OCI-LY7 (cell line): ENCODE results near the gene PLPPR2. TPM values are rescaled to one million over a fixed set of nuclear protein-coding genes. Genes with fewer than 3 reads are reported as not detected.
"Not testable (repeated sequence)": the region's sequence is repeated elsewhere in the genome, so short reads cannot be mapped to it uniquely, and the experiment has no call there.

ENCODE experiments used
- BruUV-seq: library from RNA; stranded (reverse); fragments of 400-500 nt; replicated peaks from 2 replicates; lab custom pipeline; 2021; lab: Mats Ljungman, UMichigan
- CTCF ChIA-PET: fragments of 300-600 bp; sonication (Branson Sonifier 250); formaldehyde crosslinking; loops from one replicate; lab custom pipeline; 2022; ENCODE audit warnings: antibody characterized with exemption; ENCODE audit not compliant: unreplicated experiment; lab: Charles Lee
- POLR2A ChIA-PET: fragments of 300-600 bp; sonication (Branson Sonifier 250); formaldehyde crosslinking; loops from one replicate; lab custom pipeline; 2022; ENCODE audit warnings: antibody characterized with exemption; lab: Charles Lee
- DNase-seq: peaks from one replicate; pipeline ENCODE4 v3.0.0-alpha.2; 2015; ENCODE audit warnings: low spot score
- H2AFZ ChIP-seq: fragments of 200-600 bp; sonication (generic), shearing (Covaris generic); 2 replicates; pipeline ENCODE4 v1.6.1; 2014; ENCODE audit warnings: mild to moderate bottlenecking, antibody characterized with exemption, low read length, moderate library complexity
- H3K27ac ChIP-seq: fragments of 200-600 bp; sonication (generic); 2 replicates; pipeline ENCODE4 v1.5.1; 2014; ENCODE audit warnings: mixed run types, low read depth, mild to moderate bottlenecking, moderate library complexity, low read length, inconsistent platforms; ENCODE audit not compliant: poor library complexity, severe bottlenecking
- H3K36me3 ChIP-seq: fragments of 200-600 bp; sonication (generic); 2 replicates; pipeline ENCODE4 v1.6.1; 2014; ENCODE audit warnings: mild to moderate bottlenecking, antibody characterized with exemption, low read length, moderate library complexity, mixed read lengths; ENCODE audit not compliant: insufficient read depth
- H3K4me1 ChIP-seq: fragments of 200-600 bp; sonication (generic); 2 replicates; pipeline ENCODE4 v1.5.1; 2014; ENCODE audit warnings: mild to moderate bottlenecking, low read length; ENCODE audit not compliant: insufficient read depth, poor library complexity, severe bottlenecking
- H3K4me2 ChIP-seq: fragments of 200-600 bp; sonication (generic); 2 replicates; pipeline ENCODE4 v1.6.1; 2014; ENCODE audit warnings: mild to moderate bottlenecking, low read length
- H3K4me3 ChIP-seq: fragments of 200-600 bp; sonication (generic); 2 replicates; pipeline ENCODE4 v1.5.1; 2014; ENCODE audit warnings: mild to moderate bottlenecking, low read depth, low read length; ENCODE audit not compliant: poor library complexity, severe bottlenecking
- H3K79me2 ChIP-seq: fragments of 200-600 bp; sonication (generic); 2 replicates; pipeline ENCODE4 v1.6.1; 2016; ENCODE audit warnings: low read depth, mild to moderate bottlenecking, low read length, moderate library complexity, mixed read lengths; ENCODE audit not compliant: insufficient read depth
- H3K9me2 ChIP-seq: fragments of 200-600 bp; sonication (generic); 2 replicates; pipeline ENCODE4 v1.6.1; 2016; ENCODE audit warnings: mild to moderate bottlenecking, low read length, mixed read lengths; ENCODE audit not compliant: insufficient read depth
- H3K9me3 ChIP-seq: fragments of 200-600 bp; sonication (generic); 2 replicates; pipeline ENCODE4 v1.6.1; 2014; ENCODE audit warnings: mild to moderate bottlenecking, mixed run types, low read length, mixed read lengths
- H4K20me1 ChIP-seq: fragments of 200-600 bp; sonication (generic); 2 replicates; pipeline ENCODE4 v1.6.1; 2014; ENCODE audit warnings: mild to moderate bottlenecking, antibody characterized with exemption, low read length, moderate library complexity, mixed read lengths; ENCODE audit not compliant: insufficient read depth
- CTCF ChIP-seq: fragments of 200-600 bp; sonication (generic); conservative IDR thresholded peaks from 2 replicates; pipeline ENCODE4 v1.5.1; 2014; ENCODE audit warnings: mild to moderate bottlenecking, antibody characterized with exemption, low read length, moderate library complexity, mixed read lengths
- EZH2phosphoT487 ChIP-seq: fragments of 200-600 bp; sonication (generic); IDR thresholded peaks from 2 replicates; pipeline ENCODE4 v1.6.1; 2018; ENCODE audit warnings: low read depth, borderline replicate concordance, mild to moderate bottlenecking, mixed run types, antibody characterized with exemption, low read length, moderate library complexity, mixed read lengths
- intact Hi-C: fragments of 100-400 bp; cut with micrococcal nuclease; formaldehyde crosslinking; loops from one replicate; pipeline ENCODE4 v1.10.0; 2022; ENCODE audit not compliant: unreplicated experiment
- total RNA-seq, 2 experiments: library from RNA; depleted of rRNA in 1 of 2; stranded (reverse); fragments of >200 nt in 1 of 2; shearing (Covaris generic) in 1 of 2; gene quantifications; 2 replicates each; pipeline ENCODE4 v1.2.3, GENCODE V29; 2014 to 2022

PLPPR2 gene
- total RNA-seq, 2 experiments from 2014 or later: 0.88 to 3.6 TPM

- Histone ChIP-seq H3K27ac (no peak overlapping the region), H3K4me2 (no peak overlapping the region), H2AFZ (no peak overlapping the region), H3K9me3 (no peaks in the 10 kb centered on the region), H3K4me1 (no peaks in the 10 kb centered on the region), H3K79me2 (no peaks in the 10 kb centered on the region), H3K9me2 (no peaks in the 10 kb centered on the region), H3K36me3 (no peaks in the 10 kb centered on the region), H3K4me3 (no peak overlapping the region), H4K20me1 (no peaks in the 10 kb centered on the region)
- DNase-seq: no peak
- ChIA-PET CTCF (no interaction called here), POLR2A (no interaction called here)
- TF ChIP-seq CTCF (no peak), EZH2phosphoT487 (no peak)
- intact Hi-C loops: no loop called here
- BruUV-seq: no TSS peak
Measured at GRCh38 chr19:11404588-11405222, 49.5 kb downstream of the PLPPR2 start.

GRCh38 chr19:11405846-11406643 lies 50.8 kb downstream of the PLPPR2 start:
- Histone ChIP-seq H3K9me2 (no peaks in the 10 kb centered on the region), H4K20me1 (no peaks in the 10 kb centered on the region), H3K4me1 (no peaks in the 10 kb centered on the region), H3K27ac (no peak overlapping the region), H3K4me3 (no peak overlapping the region), H3K36me3 (no peaks in the 10 kb centered on the region), H3K79me2 (no peaks in the 10 kb centered on the region), H3K9me3 (no peaks in the 10 kb centered on the region), H3K4me2 (no peak overlapping the region), H2AFZ (no peak overlapping the region)
- POLR2A ChIA-PET: no interaction called here
- DNase-seq: no peak
- intact Hi-C loops: no loop called here
- TF ChIP-seq EZH2phosphoT487 (no peak), CTCF (no peak)
- CTCF ChIA-PET: no interaction called here
- BruUV-seq: no TSS peak

- H3K9me3 ChIP-seq, H3K79me2 ChIP-seq, H2AFZ ChIP-seq, H3K4me3 ChIP-seq, H3K4me2 ChIP-seq, H3K4me1 ChIP-seq, H3K9me2 ChIP-seq, POLR2A ChIA-PET, H3K36me3 ChIP-seq, DNase-seq, H3K27ac ChIP-seq, intact Hi-C loops, BruUV-seq, H4K20me1 ChIP-seq: not testable (repeated sequence)
- CTCF ChIA-PET: interaction anchor here (0.6 kb wide), 1 partner anchor 1386 kb away, joined by 3 read pairs; no protein-coding TSS in a partner anchor
Measured at GRCh38 chr19:11406703-11407236, 51.5 kb downstream of the PLPPR2 start.
